Panc1 (cell line): ENCODE measurements around the gene TESK2. TPM values are rescaled to one million over a fixed set of nuclear protein-coding genes. Genes with fewer than 3 reads are reported as not detected.

Experiments
- ATAC-seq: fragments of 200-7000 bp; cut with Tn5 transposase; 2 replicates; pipeline ENCODE4 v1.9.1; 2020; ENCODE audit warnings: mild to moderate bottlenecking, moderate library complexity
- BruUV-seq: library from RNA; stranded (reverse); fragments of 400-500 nt; replicated peaks from 2 replicates; lab custom pipeline; 2021; lab: Mats Ljungman, UMichigan
- CTCF ChIA-PET: fragments of 300-600 bp; sonication (Branson Sonifier 250); formaldehyde crosslinking; loops from one replicate; lab custom pipeline; 2022; ENCODE audit warnings: antibody characterized with exemption; lab: Charles Lee
- POLR2A ChIA-PET: fragments of 300-600 bp; sonication (Branson Sonifier 250); formaldehyde crosslinking; loops from one replicate; lab custom pipeline; 2022; ENCODE audit warnings: antibody characterized with exemption; lab: Charles Lee
- DNase-seq: peaks from one replicate; pipeline ENCODE4 v3.0.0-alpha.2; 2010; ENCODE audit warnings: low read depth, low spot score
- H3K27ac ChIP-seq: 2 replicates; pipeline ENCODE4 v1.5.1; 2011; ENCODE audit warnings: mild to moderate bottlenecking, low read length, inconsistent platforms
- H3K27me3 ChIP-seq: fragments of 200-500 bp; sonication (Bioruptor generic); 2 replicates; pipeline ENCODE4 v1.6.0; 2014; ENCODE audit warnings: low read length, inconsistent platforms; ENCODE audit not compliant: control insufficient read depth, insufficient read depth
- H3K36me3 ChIP-seq: fragments of 200-500 bp; sonication (Bioruptor generic); 2 replicates; pipeline ENCODE4 v1.5.1; 2014; ENCODE audit warnings: inconsistent platforms, mild to moderate bottlenecking, low read length, moderate library complexity; ENCODE audit not compliant: control insufficient read depth, insufficient read depth
- H3K4me1 ChIP-seq: 2 replicates; pipeline ENCODE4 v1.5.1; 2011; ENCODE audit warnings: inconsistent platforms, mild to moderate bottlenecking, low read length, moderate library complexity; ENCODE audit not compliant: control insufficient read depth, insufficient read depth
- H3K4me3 ChIP-seq, 2 experiments: 2 replicates each; pipeline ENCODE4 v1.5.1; 2011 to 2012; ENCODE audit warnings: low read depth in 2 of 2, low read length in 2 of 2, mild to moderate bottlenecking in 2 of 2, inconsistent platforms in 1 of 2, moderate library complexity in 1 of 2
- H3K9me3 ChIP-seq: fragments of 200-500 bp; sonication (Bioruptor generic); 2 replicates; pipeline ENCODE4 v1.5.1; 2014; ENCODE audit warnings: low read depth, mild to moderate bottlenecking, inconsistent platforms, low read length, moderate library complexity; ENCODE audit not compliant: control insufficient read depth, insufficient read depth
- POLR2AphosphoS5 ChIP-seq: IDR thresholded peaks from 2 replicates; pipeline ENCODE4 v1.6.1; 2012; ENCODE audit warnings: mild to moderate bottlenecking, low read depth, low read length, moderate library complexity
- SIN3A ChIP-seq: IDR thresholded peaks from 2 replicates; pipeline ENCODE4 v1.6.1; 2012; ENCODE audit warnings: low read depth, mild to moderate bottlenecking, low read length, moderate library complexity, borderline replicate concordance; ENCODE audit not compliant: insufficient read depth
- TCF7L2 ChIP-seq: IDR thresholded peaks from 2 replicates; pipeline ENCODE4 v1.6.1; 2011; ENCODE audit warnings: mild to moderate bottlenecking, low read depth, low read length, inconsistent platforms
- in situ Hi-C: cut with HindIII; loops from 2 replicates; pipeline ENCODE4 v1.10.0; 2016; ENCODE audit warnings: low sequenced_read_pairs, low pct_unique_long_range_greater_than_20kb
- intact Hi-C: fragments of 100-400 bp; cut with micrococcal nuclease; formaldehyde crosslinking; loops from one replicate; pipeline ENCODE4 v1.10.0; 2022; ENCODE audit not compliant: unreplicated experiment
- total RNA-seq: library from RNA; stranded (reverse); gene quantifications from one replicate; pipeline ENCODE4 v1.2.1, GENCODE V29; 2021; ENCODE audit not compliant: unreplicated experiment
- TF ChIP-seq, protein P1 (sequence below): fragments of 450-650 bp; IDR thresholded peaks from 2 replicates; pipeline ENCODE4 v1.5.1; 2017; ENCODE audit warnings: mild to moderate bottlenecking
- TF ChIP-seq, protein P2 (sequence below), 2 experiments: IDR thresholded peaks; 2 replicates each; pipeline ENCODE4 v1.6.1; 2011 to 2012; ENCODE audit warnings: low read depth in 2 of 2, control low read depth in 1 of 2, low read length in 1 of 2, mild to moderate bottlenecking in 1 of 2, moderate library complexity in 1 of 2; ENCODE audit not compliant: insufficient read depth in 1 of 2

TESK2 gene
- total RNA-seq, 1 experiment from 2014 or later = 3.3 TPM

DNA sequence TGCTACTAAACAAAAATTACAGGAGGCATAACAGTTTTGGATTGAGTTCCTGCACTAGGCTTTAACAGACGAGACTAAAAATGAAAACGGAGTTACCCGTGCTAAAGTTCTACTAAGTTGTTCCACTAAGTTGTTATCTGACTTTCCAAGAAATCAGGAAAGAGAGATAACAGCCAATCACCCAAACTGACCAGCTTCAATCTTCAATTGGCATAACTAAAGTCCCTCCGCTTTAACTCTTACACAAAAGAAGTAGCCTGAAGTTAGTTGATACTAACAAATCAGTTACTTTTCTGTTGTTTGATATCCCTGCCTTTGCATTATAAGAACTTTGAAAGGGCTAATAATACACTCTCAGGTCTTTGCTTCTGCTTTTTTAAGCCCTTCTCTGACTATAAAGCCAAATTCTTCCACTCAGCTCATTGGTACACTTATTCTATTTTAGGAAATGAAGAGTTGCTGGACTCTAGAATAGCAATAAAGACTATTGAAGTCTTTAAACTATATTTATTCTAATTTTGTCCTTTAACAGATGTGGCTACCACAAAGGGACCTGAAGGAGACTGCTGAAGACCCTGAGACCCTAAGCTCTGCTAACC lies 61.3 kb downstream of the TESK2 start:
- ATAC-seq = no peak
- Histone ChIP-seq H3K4me3 (no peak overlapping the region), H3K27ac (no peak overlapping the region), H3K4me1 (no peaks in the 10 kb centered on the region), H3K36me3 (no peaks in the 10 kb centered on the region), H3K27me3 (no peaks in the 10 kb centered on the region), H3K9me3 (no peaks in the 10 kb centered on the region)
- intact Hi-C loops (no loop called here), in situ Hi-C loops (no loop called here)
- no peak for DNase-seq
- TF ChIP-seq TCF7L2 (no peak), SIN3A (no peak)
- POLR2A ChIA-PET = no interaction called here
- CTCF ChIA-PET = no interaction called here
- no TSS peak for BruUV-seq

DNA sequence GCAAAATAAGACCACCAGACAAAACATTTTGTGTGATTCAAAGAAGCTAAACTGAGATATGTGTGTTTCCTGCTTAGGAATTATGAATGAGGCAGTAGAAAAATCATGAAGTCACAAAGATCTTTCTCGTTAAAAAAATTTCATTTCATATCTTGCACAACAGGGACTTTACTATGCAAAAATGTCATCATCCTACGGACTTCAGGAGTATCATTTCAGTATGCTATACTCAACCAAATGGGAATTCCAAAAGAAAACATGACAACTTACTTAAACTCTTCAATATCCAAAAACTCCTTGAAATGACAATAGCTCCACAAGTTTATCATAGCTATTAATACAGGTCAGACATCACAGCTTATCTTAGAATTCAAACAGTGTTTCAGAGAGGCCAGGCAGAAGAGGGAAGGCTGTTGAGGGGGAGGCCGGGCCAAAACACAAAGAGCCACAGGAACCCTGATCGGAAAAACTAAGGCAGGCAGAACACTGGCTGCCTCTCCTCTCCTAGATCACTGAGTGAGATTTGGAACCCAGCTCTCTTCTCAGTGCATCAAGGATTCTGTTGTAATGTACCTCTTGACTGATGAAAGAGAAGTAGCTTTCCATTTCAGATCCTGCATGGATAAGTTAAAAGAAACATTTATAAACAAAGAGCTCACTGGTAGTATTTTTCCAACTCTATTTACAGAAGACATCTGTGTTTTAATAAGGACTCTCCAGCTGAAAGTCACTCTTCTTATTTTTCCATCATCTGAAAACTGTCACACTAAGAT lies 66.9 kb downstream of the TESK2 start:
- intact Hi-C loops (no loop called here), in situ Hi-C loops (no loop called here)
- Histone ChIP-seq H3K4me3 (no peak overlapping the region), H3K36me3 (no peaks in the 10 kb centered on the region), H3K27ac (no peak overlapping the region), H3K27me3 (no peaks in the 10 kb centered on the region), H3K9me3 (no peaks in the 10 kb centered on the region), H3K4me1 (no peaks in the 10 kb centered on the region)
- no TSS peak for BruUV-seq
- no peak for TF ChIP-seq TCF7L2
- TF ChIP-seq, protein P1, sequence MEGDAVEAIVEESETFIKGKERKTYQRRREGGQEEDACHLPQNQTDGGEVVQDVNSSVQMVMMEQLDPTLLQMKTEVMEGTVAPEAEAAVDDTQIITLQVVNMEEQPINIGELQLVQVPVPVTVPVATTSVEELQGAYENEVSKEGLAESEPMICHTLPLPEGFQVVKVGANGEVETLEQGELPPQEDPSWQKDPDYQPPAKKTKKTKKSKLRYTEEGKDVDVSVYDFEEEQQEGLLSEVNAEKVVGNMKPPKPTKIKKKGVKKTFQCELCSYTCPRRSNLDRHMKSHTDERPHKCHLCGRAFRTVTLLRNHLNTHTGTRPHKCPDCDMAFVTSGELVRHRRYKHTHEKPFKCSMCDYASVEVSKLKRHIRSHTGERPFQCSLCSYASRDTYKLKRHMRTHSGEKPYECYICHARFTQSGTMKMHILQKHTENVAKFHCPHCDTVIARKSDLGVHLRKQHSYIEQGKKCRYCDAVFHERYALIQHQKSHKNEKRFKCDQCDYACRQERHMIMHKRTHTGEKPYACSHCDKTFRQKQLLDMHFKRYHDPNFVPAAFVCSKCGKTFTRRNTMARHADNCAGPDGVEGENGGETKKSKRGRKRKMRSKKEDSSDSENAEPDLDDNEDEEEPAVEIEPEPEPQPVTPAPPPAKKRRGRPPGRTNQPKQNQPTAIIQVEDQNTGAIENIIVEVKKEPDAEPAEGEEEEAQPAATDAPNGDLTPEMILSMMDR = no peak
- TF ChIP-seq, protein P2, sequence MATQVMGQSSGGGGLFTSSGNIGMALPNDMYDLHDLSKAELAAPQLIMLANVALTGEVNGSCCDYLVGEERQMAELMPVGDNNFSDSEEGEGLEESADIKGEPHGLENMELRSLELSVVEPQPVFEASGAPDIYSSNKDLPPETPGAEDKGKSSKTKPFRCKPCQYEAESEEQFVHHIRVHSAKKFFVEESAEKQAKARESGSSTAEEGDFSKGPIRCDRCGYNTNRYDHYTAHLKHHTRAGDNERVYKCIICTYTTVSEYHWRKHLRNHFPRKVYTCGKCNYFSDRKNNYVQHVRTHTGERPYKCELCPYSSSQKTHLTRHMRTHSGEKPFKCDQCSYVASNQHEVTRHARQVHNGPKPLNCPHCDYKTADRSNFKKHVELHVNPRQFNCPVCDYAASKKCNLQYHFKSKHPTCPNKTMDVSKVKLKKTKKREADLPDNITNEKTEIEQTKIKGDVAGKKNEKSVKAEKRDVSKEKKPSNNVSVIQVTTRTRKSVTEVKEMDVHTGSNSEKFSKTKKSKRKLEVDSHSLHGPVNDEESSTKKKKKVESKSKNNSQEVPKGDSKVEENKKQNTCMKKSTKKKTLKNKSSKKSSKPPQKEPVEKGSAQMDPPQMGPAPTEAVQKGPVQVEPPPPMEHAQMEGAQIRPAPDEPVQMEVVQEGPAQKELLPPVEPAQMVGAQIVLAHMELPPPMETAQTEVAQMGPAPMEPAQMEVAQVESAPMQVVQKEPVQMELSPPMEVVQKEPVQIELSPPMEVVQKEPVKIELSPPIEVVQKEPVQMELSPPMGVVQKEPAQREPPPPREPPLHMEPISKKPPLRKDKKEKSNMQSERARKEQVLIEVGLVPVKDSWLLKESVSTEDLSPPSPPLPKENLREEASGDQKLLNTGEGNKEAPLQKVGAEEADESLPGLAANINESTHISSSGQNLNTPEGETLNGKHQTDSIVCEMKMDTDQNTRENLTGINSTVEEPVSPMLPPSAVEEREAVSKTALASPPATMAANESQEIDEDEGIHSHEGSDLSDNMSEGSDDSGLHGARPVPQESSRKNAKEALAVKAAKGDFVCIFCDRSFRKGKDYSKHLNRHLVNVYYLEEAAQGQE (IDR thresholded peaks at IDR 0.05; ENCODE audit: insufficient read depth in 1 of 2, low read depth in 2 of 2, low read length in 1 of 2) = no peak
- no peak for TF ChIP-seq SIN3A
- TF ChIP-seq POLR2AphosphoS5 = no peak
- ChIA-PET CTCF (interaction anchor here (0.6 kb wide), 3 partner anchors 10 to 17 kb away, joined by 3 to 4 read pairs (median 4); no protein-coding TSS in a partner anchor), POLR2A (interaction anchor here (0.6 kb wide), 2 partner anchors 34 to 61 kb away, joined by 3 to 7 read pairs; no protein-coding TSS in a partner anchor)
- no peak for DNase-seq
- ATAC-seq = no peak
